ENCODE data around the gene CXCR6. TPM values are rescaled to one million over a fixed set of nuclear protein-coding genes. Genes with fewer than 3 reads are reported as not detected.
A peak's percentile ranks its signal among the peaks of the same experiment; 100 is the strongest.

The CXCR6 gene
- 1 to 10 TPM in 3 of 4 donors, under 1 TPM in 1; 0.45 to 2.7 (median 1.9) TPM for polyA plus RNA-seq
- long read RNA-seq, donor 1: 0 reads
- long read RNA-seq, donor 2, partial matches to known transcripts: 0 of 2 reads
- long read RNA-seq, donor 2, other reads (novel, unspliced or antisense): 0 of 2 reads
- long read RNA-seq, donor 3, partial matches to known transcripts: 0 of 1 reads
- long read RNA-seq, donor 3, other reads (novel, unspliced or antisense): 0 of 1 reads
- long read RNA-seq, donor 4: 0 reads
- long read RNA-seq, donor 5, partial matches to known transcripts: 0 of 1 reads
- long read RNA-seq, donor 5, other reads (novel, unspliced or antisense): 0 of 1 reads
- long read RNA-seq, donor 6, partial matches to known transcripts: 0 of 2 reads
- long read RNA-seq, donor 6, other reads (novel, unspliced or antisense): 0 of 2 reads
- long read RNA-seq, donor 7: 0 reads
- long read RNA-seq, donor 8: 0 reads
- long read RNA-seq, donor 9, partial matches to known transcripts: 0 of 1 reads
- long read RNA-seq, donor 9, other reads (novel, unspliced or antisense): 0 of 1 reads
- long read RNA-seq, donor 10: 0 reads

GRCh38 chr3:45943207-45943846 is at the start of gene CXCR6:
TSS of gene CXCR6 (plus strand) at chr3:45943464. CDS start at chr3:45946482, 3,018 bp downstream.
- FAIRE-seq (no peak), DNase-seq (peak in 1 of 2 donors; percentile 45)
- no peaks in the 10 kb centered on the region for H3K27me3 ChIP-seq (ENCODE audit: control insufficient read depth in 3 of 3, insufficient read depth in 3 of 3, low read length in 3 of 3)
- 83 to 92% (median 86%) methylated on average over 8 of the region's 8 CpGs for WGBS, 3 donors
- peak within 1 kb of the TSS in 1 of 3 donors; percentile 76 for H3K27ac ChIP-seq (ENCODE audit: low read depth in 1 of 3, low read length in 2 of 3)
- H3K4me1 ChIP-seq (ENCODE audit: control insufficient read depth in 3 of 3, insufficient read depth in 2 of 3, low read depth in 1 of 3, low read length in 2 of 3): peaks cover 0 to 4% (median 0%) of the 10 kb centered on the region in 3 donors
- peaks cover 0 to 11% of the 10 kb centered on the region in 2 donors for H3K9me3 ChIP-seq (ENCODE audit: control insufficient read depth in 2 of 2, insufficient read depth in 1 of 2, low read depth in 1 of 2, low read length in 1 of 2)
- peak within 1 kb of the TSS in 1 of 3 donors; percentile 44 for H3K4me3 ChIP-seq (ENCODE audit: low read depth in 1 of 3, low read length in 3 of 3)
- H3K36me3 ChIP-seq (ENCODE audit: control insufficient read depth in 3 of 3, insufficient read depth in 2 of 3, low read depth in 1 of 3, low read length in 3 of 3): peaks cover 3 to 50% (median 4%) of the 10 kb centered on the region in 3 donors

- Histone ChIP-seq H3K36me3 (ENCODE audit: control insufficient read depth in 3 of 3, insufficient read depth in 2 of 3, low read depth in 1 of 3, low read length in 3 of 3) (no peaks in the 10 kb centered on the region), H3K4me1 (ENCODE audit: control insufficient read depth in 3 of 3, insufficient read depth in 2 of 3, low read depth in 1 of 3, low read length in 2 of 3) (peaks cover 0 to 3% (median 0%) of the 10 kb centered on the region in 3 donors), H3K4me3 (ENCODE audit: low read depth in 1 of 3, low read length in 3 of 3) (no peak overlapping the region), H3K9me3 (ENCODE audit: control insufficient read depth in 2 of 2, insufficient read depth in 1 of 2, low read depth in 1 of 2, low read length in 1 of 2) (no peaks in the 10 kb centered on the region), H3K27me3 (ENCODE audit: control insufficient read depth in 3 of 3, insufficient read depth in 3 of 3, low read length in 3 of 3) (no peaks in the 10 kb centered on the region), H3K27ac (ENCODE audit: low read depth in 1 of 3, low read length in 2 of 3) (peak overlapping the region in 1 of 3 donors; percentile 15)
- no peak for FAIRE-seq
- no peak for DNase-seq
- WGBS, 3 donors: 64 to 82% (median 67%) methylated on average over 6 of the region's 6 CpGs
Measured at GRCh38 chr3:45894015-45894414, 49.2 kb upstream of the CXCR6 start.

- H3K27me3 ChIP-seq (ENCODE audit: control insufficient read depth in 3 of 3, insufficient read depth in 3 of 3, low read length in 3 of 3): no peaks in the 10 kb centered on the region
- WGBS, 3 donors: 71 to 88% (median 87%) methylated on average over 5 of the region's 5 CpGs
- H3K27ac ChIP-seq (ENCODE audit: low read depth in 1 of 3, low read length in 2 of 3): no peak overlapping the region
- no peaks in the 10 kb centered on the region for H3K36me3 ChIP-seq (ENCODE audit: control insufficient read depth in 3 of 3, insufficient read depth in 2 of 3, low read depth in 1 of 3, low read length in 3 of 3)
- FAIRE-seq (no peak), DNase-seq (peak in 1 of 2 donors; percentile 40)
- peaks cover 0 to 3% (median 0%) of the 10 kb centered on the region in 3 donors for H3K4me1 ChIP-seq (ENCODE audit: control insufficient read depth in 3 of 3, insufficient read depth in 2 of 3, low read depth in 1 of 3, low read length in 2 of 3)
- no peak overlapping the region for H3K4me3 ChIP-seq (ENCODE audit: low read depth in 1 of 3, low read length in 3 of 3)
- no peaks in the 10 kb centered on the region for H3K9me3 ChIP-seq (ENCODE audit: control insufficient read depth in 2 of 2, insufficient read depth in 1 of 2, low read depth in 1 of 2, low read length in 1 of 2)
Measured at GRCh38 chr3:45895686-45896468, 47.4 kb upstream of the CXCR6 start.

GRCh38 chr3:45896956-45897355 is 46.3 kb upstream of the CXCR6 start:
- Histone ChIP-seq H3K36me3 (ENCODE audit: control insufficient read depth in 3 of 3, insufficient read depth in 2 of 3, low read depth in 1 of 3, low read length in 3 of 3) (no peaks in the 10 kb centered on the region), H3K4me3 (ENCODE audit: low read depth in 1 of 3, low read length in 3 of 3) (no peak overlapping the region), H3K4me1 (ENCODE audit: control insufficient read depth in 3 of 3, insufficient read depth in 2 of 3, low read depth in 1 of 3, low read length in 2 of 3) (peaks cover 0 to 3% (median 0%) of the 10 kb centered on the region in 3 donors), H3K27ac (ENCODE audit: low read depth in 1 of 3, low read length in 2 of 3) (no peak overlapping the region), H3K9me3 (ENCODE audit: control insufficient read depth in 2 of 2, insufficient read depth in 1 of 2, low read depth in 1 of 2, low read length in 1 of 2) (no peaks in the 10 kb centered on the region), H3K27me3 (ENCODE audit: control insufficient read depth in 3 of 3, insufficient read depth in 3 of 3, low read length in 3 of 3) (no peaks in the 10 kb centered on the region)
- no peak for FAIRE-seq
- WGBS, 3 donors: 55 to 82% (median 55%) methylated on average over 3 of the region's 3 CpGs
- no peak for DNase-seq

- DNase-seq (no peak), FAIRE-seq (no peak)
- no peak overlapping the region for H3K27ac ChIP-seq (ENCODE audit: low read depth in 1 of 3, low read length in 2 of 3)
Measured at GRCh38 chr3:45904931-45905330, 38.3 kb upstream of the CXCR6 start.

GRCh38 chr3:45905755-45906154 is 37.5 kb upstream of the CXCR6 start:
- Histone ChIP-seq H3K4me3 (ENCODE audit: low read depth in 1 of 3, low read length in 3 of 3) (no peak overlapping the region), H3K27me3 (ENCODE audit: control insufficient read depth in 3 of 3, insufficient read depth in 3 of 3, low read length in 3 of 3) (no peaks in the 10 kb centered on the region), H3K27ac (ENCODE audit: low read depth in 1 of 3, low read length in 2 of 3) (no peak overlapping the region), H3K36me3 (ENCODE audit: control insufficient read depth in 3 of 3, insufficient read depth in 2 of 3, low read depth in 1 of 3, low read length in 3 of 3) (peaks cover 0 to 3% (median 0%) of the 10 kb centered on the region in 3 donors), H3K4me1 (ENCODE audit: control insufficient read depth in 3 of 3, insufficient read depth in 2 of 3, low read depth in 1 of 3, low read length in 2 of 3) (peaks cover 0 to 1% (median 0%) of the 10 kb centered on the region in 3 donors), H3K9me3 (ENCODE audit: control insufficient read depth in 2 of 2, insufficient read depth in 1 of 2, low read depth in 1 of 2, low read length in 1 of 2) (no peaks in the 10 kb centered on the region)
- DNase-seq (no peak), FAIRE-seq (no peak)
- WGBS, 3 donors: 84 to 94% (median 91%) methylated on average over 3 of the region's 3 CpGs

More at GRCh38 chr3:45904931-45905330, 38.3 kb upstream of the CXCR6 start:
- Histone ChIP-seq H3K4me1 (ENCODE audit: control insufficient read depth in 3 of 3, insufficient read depth in 2 of 3, low read depth in 1 of 3, low read length in 2 of 3) (no peaks in the 10 kb centered on the region), H3K4me3 (ENCODE audit: low read depth in 1 of 3, low read length in 3 of 3) (no peak overlapping the region), H3K27me3 (ENCODE audit: control insufficient read depth in 3 of 3, insufficient read depth in 3 of 3, low read length in 3 of 3) (no peaks in the 10 kb centered on the region), H3K36me3 (ENCODE audit: control insufficient read depth in 3 of 3, insufficient read depth in 2 of 3, low read depth in 1 of 3, low read length in 3 of 3) (peaks cover 0 to 3% (median 0%) of the 10 kb centered on the region in 3 donors), H3K9me3 (ENCODE audit: control insufficient read depth in 2 of 2, insufficient read depth in 1 of 2, low read depth in 1 of 2, low read length in 1 of 2) (no peaks in the 10 kb centered on the region)
- 63 to 81% (median 73%) methylated on average over 3 of the region's 3 CpGs for whole genome bisulfite sequencing, 3 donors

GRCh38 chr3:45906681-45907407 is 36.4 kb upstream of the CXCR6 start:
- no peak overlapping the region for H3K27ac ChIP-seq (ENCODE audit: low read depth in 1 of 3, low read length in 2 of 3)
- H3K4me3 ChIP-seq (ENCODE audit: low read depth in 1 of 3, low read length in 3 of 3): no peak overlapping the region
- no peaks in the 10 kb centered on the region for H3K9me3 ChIP-seq (ENCODE audit: control insufficient read depth in 2 of 2, insufficient read depth in 1 of 2, low read depth in 1 of 2, low read length in 1 of 2)
- WGBS, 3 donors: 57 to 72% (median 70%) methylated on average over 9 of the region's 9 CpGs
- peak in 1 of 2 donors; percentile 41 for DNase-seq
- no peaks in the 10 kb centered on the region for H3K27me3 ChIP-seq (ENCODE audit: control insufficient read depth in 3 of 3, insufficient read depth in 3 of 3, low read length in 3 of 3)
- no peak for FAIRE-seq
- H3K4me1 ChIP-seq (ENCODE audit: control insufficient read depth in 3 of 3, insufficient read depth in 2 of 3, low read depth in 1 of 3, low read length in 2 of 3): peaks cover 0 to 3% (median 0%) of the 10 kb centered on the region in 3 donors
- peaks cover 0 to 3% (median 0%) of the 10 kb centered on the region in 3 donors for H3K36me3 ChIP-seq (ENCODE audit: control insufficient read depth in 3 of 3, insufficient read depth in 2 of 3, low read depth in 1 of 3, low read length in 3 of 3)

Measured in small intestine (tissue), 16 donors.